GM23338 (cell line): ENCODE measurements around the gene POMGNT1.

Source experiments
- EZH2 ChIP-seq: fragments of 200-600 bp; sonication (generic); IDR thresholded peaks from one replicate; pipeline ENCODE4 v1.8.0; 2017; ENCODE audit warnings: antibody characterized with exemption, mild to moderate bottlenecking, low read depth; ENCODE audit not compliant: unreplicated experiment
- POLR2AphosphoS5 ChIP-seq: IDR thresholded peaks from 2 replicates; pipeline ENCODE4 v1.6.1; 2016; ENCODE audit warnings: antibody characterized with exemption, low read depth
- ZNF114 ChIP-seq: fragments of 250-450 bp; sonication (Bioruptor Pico); IDR thresholded peaks from 2 replicates; pipeline ENCODE4 v1.5.0; 2020; ENCODE audit warnings: mild to moderate bottlenecking, moderate library complexity
- TF ChIP-seq, protein P1 (sequence below), 2 experiments: fragments of 200-600 bp in 1 of 2; sonication (generic) in 1 of 2; conservative IDR thresholded peaks; 2 replicates each; pipeline versions ENCODE4 v1.5.1 to v1.6.1; 2016 to 2017; ENCODE audit warnings: antibody characterized with exemption in 2 of 2, low read depth in 2 of 2, mild to moderate bottlenecking in 2 of 2, moderate library complexity in 1 of 2

DNA sequence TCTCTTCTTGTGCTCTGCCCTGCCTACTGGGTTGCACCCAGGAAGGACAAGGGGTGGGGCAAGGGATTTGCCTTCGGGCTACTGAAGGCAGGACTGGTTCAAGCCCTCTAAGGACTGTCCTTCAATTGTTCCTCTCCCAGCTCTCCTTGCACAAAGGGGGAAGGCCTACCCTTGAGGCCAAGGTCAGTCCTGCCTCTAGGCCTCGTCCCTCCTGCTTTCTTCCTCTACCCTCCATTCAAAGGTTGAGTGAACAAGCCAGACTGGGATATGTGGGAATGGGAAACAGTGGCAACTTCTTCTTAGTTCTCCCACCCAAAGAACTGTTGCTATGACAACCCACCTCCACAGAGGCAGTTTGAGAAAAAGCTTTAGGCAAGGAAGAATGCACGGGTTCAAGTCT, 7.6 kb upstream of the POMGNT1 start:
- TF ChIP-seq, protein P1, sequence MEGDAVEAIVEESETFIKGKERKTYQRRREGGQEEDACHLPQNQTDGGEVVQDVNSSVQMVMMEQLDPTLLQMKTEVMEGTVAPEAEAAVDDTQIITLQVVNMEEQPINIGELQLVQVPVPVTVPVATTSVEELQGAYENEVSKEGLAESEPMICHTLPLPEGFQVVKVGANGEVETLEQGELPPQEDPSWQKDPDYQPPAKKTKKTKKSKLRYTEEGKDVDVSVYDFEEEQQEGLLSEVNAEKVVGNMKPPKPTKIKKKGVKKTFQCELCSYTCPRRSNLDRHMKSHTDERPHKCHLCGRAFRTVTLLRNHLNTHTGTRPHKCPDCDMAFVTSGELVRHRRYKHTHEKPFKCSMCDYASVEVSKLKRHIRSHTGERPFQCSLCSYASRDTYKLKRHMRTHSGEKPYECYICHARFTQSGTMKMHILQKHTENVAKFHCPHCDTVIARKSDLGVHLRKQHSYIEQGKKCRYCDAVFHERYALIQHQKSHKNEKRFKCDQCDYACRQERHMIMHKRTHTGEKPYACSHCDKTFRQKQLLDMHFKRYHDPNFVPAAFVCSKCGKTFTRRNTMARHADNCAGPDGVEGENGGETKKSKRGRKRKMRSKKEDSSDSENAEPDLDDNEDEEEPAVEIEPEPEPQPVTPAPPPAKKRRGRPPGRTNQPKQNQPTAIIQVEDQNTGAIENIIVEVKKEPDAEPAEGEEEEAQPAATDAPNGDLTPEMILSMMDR (conservative IDR thresholded peaks at IDR 0.05; ENCODE audit: low read depth in 2 of 2): no peak
- TF ChIP-seq POLR2AphosphoS5 (no peak), EZH2 (no peak), ZNF114 (CRISPR knock-in tag) (no peak)
